DOHH2 (cell line): ENCODE measurements around the gene BABAM2.

Source experiments
- H3F3A ChIP-seq: fragments of 200-600 bp; sonication (generic), shearing (Covaris generic); 2 replicates; pipeline ENCODE4 v1.6.0; 2016; ENCODE audit warnings: antibody characterized with exemption, mild to moderate bottlenecking; ENCODE audit not compliant: control insufficient read depth, insufficient read depth
- H3K27ac ChIP-seq: fragments of 200-600 bp; sonication (generic); 2 replicates; pipeline ENCODE4 v1.5.1; 2014; ENCODE audit warnings: low read depth, mild to moderate bottlenecking, low read length, moderate library complexity
- H3K27me3 ChIP-seq: fragments of 200-600 bp; sonication (generic); 2 replicates; pipeline ENCODE4 v1.6.1; 2014; ENCODE audit warnings: mild to moderate bottlenecking, low read length, mixed read lengths; ENCODE audit not compliant: control insufficient read depth
- H3K36me3 ChIP-seq: fragments of 200-600 bp; sonication (generic); 2 replicates; pipeline ENCODE4 v1.6.1; 2014; ENCODE audit warnings: mild to moderate bottlenecking, low read length, moderate library complexity, mixed read lengths; ENCODE audit not compliant: control insufficient read depth
- H3K4me1 ChIP-seq: fragments of 200-600 bp; sonication (generic); 2 replicates; pipeline ENCODE4 v1.6.1; 2014; ENCODE audit warnings: mild to moderate bottlenecking, low read length, mixed read lengths; ENCODE audit not compliant: control insufficient read depth
- H3K4me2 ChIP-seq: fragments of 200-600 bp; sonication (generic); 2 replicates; pipeline ENCODE4 v1.6.0; 2014; ENCODE audit warnings: mild to moderate bottlenecking, low read length, moderate library complexity
- H3K4me3 ChIP-seq: fragments of 200-600 bp; sonication (generic); 2 replicates; pipeline ENCODE4 v1.5.1; 2014; ENCODE audit warnings: mild to moderate bottlenecking, low read length, mixed read lengths
- H3K79me2 ChIP-seq: fragments of 200-600 bp; sonication (generic); 2 replicates; pipeline ENCODE4 v1.6.1; 2014; ENCODE audit warnings: mild to moderate bottlenecking, low read length, mixed read lengths; ENCODE audit not compliant: control insufficient read depth
- H3K9me2 ChIP-seq: fragments of 200-600 bp; sonication (generic); replicated peaks from 2 replicates; pipeline ENCODE4 v1.6.1; 2014; ENCODE audit warnings: mild to moderate bottlenecking, low read length, mixed read lengths; ENCODE audit not compliant: control insufficient read depth
- H3K9me3 ChIP-seq: fragments of 200-600 bp; sonication (generic); 2 replicates; pipeline ENCODE4 v1.6.1; 2014; ENCODE audit warnings: antibody characterized with exemption, low read length, mixed read lengths; ENCODE audit not compliant: control insufficient read depth, insufficient read depth
- H4K20me1 ChIP-seq: fragments of 200-600 bp; sonication (generic); 2 replicates; pipeline ENCODE4 v1.6.0; 2014; ENCODE audit warnings: low read depth, mild to moderate bottlenecking, antibody characterized with exemption, low read length, moderate library complexity; ENCODE audit not compliant: control insufficient read depth, insufficient read depth
- CTCF ChIP-seq: fragments of 200-600 bp; sonication (generic); IDR thresholded peaks from one replicate; pipeline ENCODE4 v1.5.1; 2014; ENCODE audit warnings: antibody characterized with exemption, mild to moderate bottlenecking, low read depth, low read length; ENCODE audit not compliant: poor library complexity, severe bottlenecking
- EZH2phosphoT487 ChIP-seq: fragments of 200-600 bp; sonication (generic); IDR thresholded peaks from 2 replicates; pipeline ENCODE4 v1.6.1; 2017; ENCODE audit warnings: borderline replicate concordance, mild to moderate bottlenecking, antibody characterized with exemption, low read length, moderate library complexity, mixed read lengths

BABAM2 gene

GRCh38 chr2:28365158-28365557 is 474.6 kb downstream of the BABAM2 start:
- Histone ChIP-seq H3K4me3 (no peak overlapping the region), H3K27ac (no peak overlapping the region), H3K9me3 (no peaks in the 10 kb centered on the region), H3K4me2 (no peak overlapping the region), H3K79me2 (no peaks in the 10 kb centered on the region), H3K36me3 (no peaks in the 10 kb centered on the region), H3K4me1 (no peaks in the 10 kb centered on the region), H3K27me3 (no peaks in the 10 kb centered on the region), H3F3A (no peaks in the 10 kb centered on the region), H3K9me2 (no peaks in the 10 kb centered on the region), H4K20me1 (no peaks in the 10 kb centered on the region)
- TF ChIP-seq CTCF: no peak
- TF ChIP-seq EZH2phosphoT487: no peak

- H3K36me3 ChIP-seq: no peaks in the 10 kb centered on the region
- H3K4me1 ChIP-seq: no peaks in the 10 kb centered on the region
- H3K27ac ChIP-seq: no peak overlapping the region
- no peaks in the 10 kb centered on the region for H3K9me2 ChIP-seq
- H3K9me3 ChIP-seq: no peaks in the 10 kb centered on the region
- no peak overlapping the region for H3K4me2 ChIP-seq
- no peaks in the 10 kb centered on the region for H4K20me1 ChIP-seq
- no peaks in the 10 kb centered on the region for H3F3A ChIP-seq
- no peaks in the 10 kb centered on the region for H3K79me2 ChIP-seq
- no peak for TF ChIP-seq CTCF
- no peak for TF ChIP-seq EZH2phosphoT487
- H3K27me3 ChIP-seq: no peaks in the 10 kb centered on the region
- no peak overlapping the region for H3K4me3 ChIP-seq
These were observed 475.6 kb downstream of the BABAM2 start for GRCh38 chr2:28366149-28366495.

- H3K27me3 ChIP-seq: no peaks in the 10 kb centered on the region
- H3K79me2 ChIP-seq: no peaks in the 10 kb centered on the region
- no peak overlapping the region for H3K4me3 ChIP-seq
- no peaks in the 10 kb centered on the region for H3K4me1 ChIP-seq
- no peaks in the 10 kb centered on the region for H3K9me2 ChIP-seq
- no peaks in the 10 kb centered on the region for H4K20me1 ChIP-seq
- no peaks in the 10 kb centered on the region for H3F3A ChIP-seq
- no peak overlapping the region for H3K4me2 ChIP-seq
- no peaks in the 10 kb centered on the region for H3K9me3 ChIP-seq
- TF ChIP-seq EZH2phosphoT487: no peak
- TF ChIP-seq CTCF: no peak
- no peak overlapping the region for H3K27ac ChIP-seq
- H3K36me3 ChIP-seq: no peaks in the 10 kb centered on the region
These were observed 476.2 kb downstream of the BABAM2 start for GRCh38 chr2:28366496-28367282.
